HepG2 (cell line): ENCODE results near the gene TMEM53. TPM values are rescaled to one million over a fixed set of nuclear protein-coding genes. Genes with fewer than 3 reads are reported as not detected.
A peak's percentile ranks its signal among the peaks of the same experiment; 100 is the strongest.

Experiments
- ARID3A ChIP-seq: IDR thresholded peaks from 2 replicates; pipeline ENCODE4 v1.6.1; 2012; ENCODE audit warnings: low read depth, low read length, improper control_type of control experiment
- ATF4 ChIP-seq, 2 experiments: fragments of 450-650 bp in 1 of 2; sonication (generic) in 1 of 2; formaldehyde crosslinking; IDR thresholded peaks; 2 replicates each; pipeline versions ENCODE4 v1.5.0 to v1.8.0; 2020 to 2022; ENCODE audit warnings: mild to moderate bottlenecking in 1 of 2, missing genetic modification reagents in 1 of 2
- BRCA1 ChIP-seq: sonication (generic); formaldehyde crosslinking; IDR thresholded peaks from 2 replicates; pipeline ENCODE4 v1.4.0; 2020; ENCODE audit warnings: missing genetic modification reagents
- CREB1 ChIP-seq, 2 experiments: fragments of 450-650 bp in 1 of 2; IDR thresholded peaks; 2 replicates each; pipeline ENCODE4 v1.6.1; 2016 to 2017; ENCODE audit warnings: control low read depth in 1 of 2, mild to moderate bottlenecking in 1 of 2, missing compliant biosample characterization in 1 of 2, missing genetic modification characterization in 1 of 2
- FOXK2 ChIP-seq: fragments of 450-650 bp; IDR thresholded peaks from 2 replicates; pipeline ENCODE4 v1.6.1; 2016
- HOMEZ ChIP-seq: IDR thresholded peaks from 2 replicates; pipeline ENCODE4 v1.6.1; 2016; ENCODE audit warnings: low read depth
- KDM3A ChIP-seq: IDR thresholded peaks from 2 replicates; pipeline ENCODE4 v1.6.1; 2018; ENCODE audit warnings: low read depth, missing compliant biosample characterization
- MBNL3 ChIP-seq: fragments of 250-450 bp; sonication (Bioruptor Pico); conservative IDR thresholded peaks from 2 replicates; pipeline ENCODE4 v1.8.0; 2022; ENCODE audit warnings: mild to moderate bottlenecking, inconsistent platforms
- MED1 ChIP-seq: sonication (generic); formaldehyde crosslinking; IDR thresholded peaks from 2 replicates; pipeline ENCODE4 v1.4.0; 2020; ENCODE audit warnings: missing genetic modification reagents
- MXD3 ChIP-seq: IDR thresholded peaks from 2 replicates; pipeline ENCODE4 v1.6.1; 2016; ENCODE audit warnings: mild to moderate bottlenecking, missing biosample characterization, missing genetic modification reagents
- ONECUT2 ChIP-seq: sonication (generic); formaldehyde crosslinking; IDR thresholded peaks from 2 replicates; pipeline ENCODE4 v1.4.0; 2020; ENCODE audit warnings: missing genetic modification reagents
- PAXIP1 ChIP-seq: sonication (generic); formaldehyde crosslinking; conservative IDR thresholded peaks from 2 replicates; pipeline ENCODE4 v1.4.0; 2020; ENCODE audit warnings: mild to moderate bottlenecking, missing genetic modification reagents, moderate library complexity
- RARA ChIP-seq: IDR thresholded peaks from 2 replicates; pipeline ENCODE4 v1.6.1; 2016; ENCODE audit warnings: missing genetic modification reagents, missing compliant biosample characterization
- SRF ChIP-seq: IDR thresholded peaks from 2 replicates; pipeline ENCODE4 v1.6.1; 2011; ENCODE audit warnings: mild to moderate bottlenecking, low read depth, low read length, moderate library complexity
- TRIM22 ChIP-seq: fragments of 450-650 bp; IDR thresholded peaks from 2 replicates; pipeline ENCODE4 v1.6.1; 2017
- U2AF2 ChIP-seq: fragments of 200-400 bp; formaldehyde crosslinking; IDR thresholded peaks from 2 replicates; pipeline ENCODE4 v1.6.1; 2017; ENCODE audit warnings: low read depth, mild to moderate bottlenecking, low read length
- ZKSCAN5 ChIP-seq: sonication (generic); formaldehyde crosslinking; IDR thresholded peaks from 2 replicates; pipeline ENCODE4 v1.5.1; 2020; ENCODE audit warnings: mild to moderate bottlenecking, missing genetic modification reagents
- ZNF546 ChIP-seq: sonication (generic); formaldehyde crosslinking; conservative IDR thresholded peaks from 2 replicates; pipeline ENCODE4 v1.8.1; 2023; ENCODE audit warnings: mild to moderate bottlenecking, missing genetic modification reagents
- polyA plus RNA-seq, 8 experiments: library from polyadenylated mRNA; depleted of rRNA in 3 of 8; stranded (reverse) in 7 of 8; unstranded in 1 of 8; fragments of >200 nt; fragmentation: Illumina TruSeq in 4 of 8; extraction: Trizol in 4 of 8; gene quantifications; 2 replicates each; pipeline versions ENCODE4 v1.2.1 to v1.2.3, GENCODE V29; 2011 to 2016; ENCODE audit warnings: low read depth in 4 of 8, missing spikeins in 1 of 8, mixed read lengths in 1 of 8; ENCODE audit not compliant: insufficient read depth in 1 of 8
- total RNA-seq, 5 experiments: library from RNA; depleted of rRNA; stranded (reverse); fragments of >200 nt; fragmentation: Illumina TruSeq; extraction: Trizol; gene quantifications; 2 replicates each; pipeline ENCODE4 v1.2.3, GENCODE V29; 2016; ENCODE audit warnings: low read depth in 1 of 5

TMEM53 gene
- total and polyA plus RNA-seq, 2 of the 13 experiments (the other 11 are each of a cell fraction or from before 2014, with no cell fraction given), result 12.6 to 20.2 TPM

GRCh38 chr1:44677201-44677766, 3.0 kb upstream of the TMEM53 start (continued):
- TF ChIP-seq KDM3A (CRISPR knock-in tag), result no peak
- TF ChIP-seq MED1 (CRISPR knock-in tag), result no peak
- TF ChIP-seq PAXIP1 (CRISPR knock-in tag), result 0 out of 2 replicates have a peak, but pooled peaks have one; percentile 19
- 0 out of 4 replicates have a peak, but pooled peaks of 1 of the 2 experiments have one; percentile 28 for TF ChIP-seq ATF4 (CRISPR knock-in tag; IDR thresholded peaks at IDR 0.05)
- TF ChIP-seq CREB1 (IDR thresholded peaks at IDR 0.05), result no peak
- TF ChIP-seq CREB1 (CRISPR knock-in tag; IDR thresholded peaks at IDR 0.05), result peak; percentile 51
- TF ChIP-seq TRIM22, result no peak
- no peak for TF ChIP-seq ZKSCAN5 (CRISPR knock-in tag)
- no peak for TF ChIP-seq U2AF2
- no peak for TF ChIP-seq SRF
- TF ChIP-seq HOMEZ, result peak; percentile 73; the same call in 1 of the 2 replicates
- no peak for TF ChIP-seq MBNL3
- peak; percentile 95 for TF ChIP-seq ARID3A
- no peak for TF ChIP-seq ZNF546 (CRISPR knock-in tag)
- peak; percentile 58 for TF ChIP-seq RARA
- no peak for TF ChIP-seq MXD3 (CRISPR knock-in tag)
- TF ChIP-seq FOXK2, result no peak
- no peak for TF ChIP-seq BRCA1
- TF ChIP-seq ONECUT2, result peak; percentile 60; the same call in 1 of the 2 replicates
